Measurements from ENCODE around the gene SCN4B.
"Not testable (repeated sequence)": the region's sequence is repeated elsewhere in the genome, so short reads cannot be mapped to it uniquely, and the experiment has no call there.

- not testable (repeated sequence) for TF ChIP-seq CTCF (conservative IDR thresholded peaks at IDR 0.05; ENCODE audit: low read length); EZH2phosphoT487 (IDR thresholded peaks at IDR 0.05; ENCODE audit: borderline replicate concordance)
Measured at GRCh38 chr11:118192817-118193216, 40.2 kb upstream of the SCN4B start.

Measured in Loucy (cell line).